HepG2 (cell line): Measurements from ENCODE around the gene TSHZ1. TPM values are rescaled to one million over a fixed set of nuclear protein-coding genes. Genes with fewer than 3 reads are reported as not detected.

Source experiments
- ATAC-seq: fragments of 200-7000 bp; cut with Tn5 transposase; 3 replicates; pipeline ENCODE4 v1.9.1; 2020; ENCODE audit warnings: mild to moderate bottlenecking, moderate library complexity
- BruUV-seq: library from RNA; stranded (reverse); fragments of 400-500 nt; replicated peaks from 2 replicates; lab custom pipeline; 2021; lab: Mats Ljungman, UMichigan
- CTCF ChIA-PET: fragments of 300-600 bp; formaldehyde crosslinking; extraction: SDS; loops from one replicate; lab custom pipeline; 2021; ENCODE audit warnings: low total read pairs, inconsistent platforms, low intra/inter-chr PET ratio; lab: Yijun Ruan, JAX
- POLR2A ChIA-PET: fragments of 350-600 bp; sonication (Branson Sonifier 250); formaldehyde crosslinking; loops from one replicate; lab custom pipeline; 2020; ENCODE audit warnings: antibody characterized with exemption, inconsistent platforms; lab: Yijun Ruan, JAX
- DNase-seq: peaks from one replicate; pipeline ENCODE4 v3.0.0-alpha.2; 2015; ENCODE audit warnings: low spot score
- FAIRE-seq: peaks from 3 replicates; lab custom pipeline; 2011; peaks lifted over from hg19 to GRCh38; lab: Jason Lieb, UNC
- H2AFZ ChIP-seq: one replicate; pipeline ENCODE4 v1.6.1; 2011; ENCODE audit warnings: low read length, inconsistent platforms
- H3K27ac ChIP-seq: fragments of 300-600 bp; 3 replicates; pipeline ENCODE4 v1.8.0; 2011; ENCODE audit warnings: mixed run types, mild to moderate bottlenecking, mixed read lengths, low read length, inconsistent platforms; ENCODE audit not compliant: insufficient read depth; ENCODE audit errors: extremely low read length
- H3K27me3 ChIP-seq, 2 experiments: fragments of 200-600 bp in 1 of 2; 2 replicates in 1 of 2; 3 replicates in 1 of 2; pipeline versions ENCODE4 v1.6.0 to v1.8.0; 2011; ENCODE audit warnings: low read length in 2 of 2, mild to moderate bottlenecking in 2 of 2, moderate library complexity in 2 of 2, inconsistent platforms in 1 of 2; ENCODE audit not compliant: insufficient read depth in 2 of 2, control insufficient read depth in 1 of 2
- H3K36me3 ChIP-seq, 2 experiments: fragments of 200-600 bp in 1 of 2; replicated peaks in 1 of 2; 2 replicates in 1 of 2; 3 replicates in 1 of 2; pipeline versions ENCODE4 v1.5.1 to v1.8.0; 2011; ENCODE audit warnings: low read length in 2 of 2, inconsistent platforms in 1 of 2; ENCODE audit not compliant: insufficient read depth in 2 of 2, control insufficient read depth in 1 of 2
- H3K4me1 ChIP-seq: 2 replicates; pipeline ENCODE4 v1.5.1; 2012; ENCODE audit warnings: low read length, inconsistent platforms; ENCODE audit not compliant: insufficient read depth
- H3K4me2 ChIP-seq: 2 replicates; pipeline ENCODE4 v1.6.0; 2011; ENCODE audit warnings: low read depth, low read length, inconsistent platforms
- H3K4me3 ChIP-seq, 3 experiments: fragments of 200-600 bp in 1 of 3; sonication (generic), shearing (Covaris generic) in 1 of 3; replicated peaks in 1 of 3; 2 replicates each; pipeline ENCODE4 v1.5.1; 2011 to 2016; ENCODE audit warnings: low read length in 3 of 3, inconsistent platforms in 2 of 3, low read depth in 2 of 3, mild to moderate bottlenecking in 2 of 3, control low read depth in 1 of 3, mixed read lengths in 1 of 3; ENCODE audit not compliant: insufficient read depth in 1 of 3
- H3K79me2 ChIP-seq: one replicate; pipeline ENCODE4 v1.6.1; 2011; ENCODE audit warnings: low read length, inconsistent platforms; ENCODE audit not compliant: insufficient read depth
- H3K9ac ChIP-seq: 2 replicates; pipeline ENCODE4 v1.6.0; 2011; ENCODE audit warnings: mild to moderate bottlenecking, low read depth, low read length, inconsistent platforms; ENCODE audit not compliant: insufficient read depth
- H3K9me3 ChIP-seq: 2 replicates; pipeline ENCODE4 v1.5.1; 2012; ENCODE audit warnings: mild to moderate bottlenecking, low read length
- H4K20me1 ChIP-seq: 2 replicates; pipeline ENCODE4 v1.6.0; 2011; ENCODE audit warnings: inconsistent platforms, mild to moderate bottlenecking, low read length, moderate library complexity; ENCODE audit not compliant: insufficient read depth
- CREB1 ChIP-seq, 2 experiments: fragments of 450-650 bp in 1 of 2; IDR thresholded peaks; 2 replicates each; pipeline ENCODE4 v1.6.1; 2016 to 2017; ENCODE audit warnings: control low read depth in 1 of 2, mild to moderate bottlenecking in 1 of 2, missing compliant biosample characterization in 1 of 2, missing genetic modification characterization in 1 of 2
- HMG20B ChIP-seq: conservative IDR thresholded peaks from 2 replicates; pipeline ENCODE4 v1.6.1; 2016; ENCODE audit warnings: missing genetic modification reagents, missing compliant biosample characterization
- HMGA1 ChIP-seq: sonication (generic); formaldehyde crosslinking; conservative IDR thresholded peaks from 2 replicates; pipeline ENCODE4 v1.4.0; 2020; ENCODE audit warnings: missing genetic modification reagents
- KAT8 ChIP-seq: IDR thresholded peaks from 2 replicates; pipeline ENCODE4 v1.6.1; 2016; ENCODE audit warnings: missing genetic modification reagents, missing compliant biosample characterization
- KLF11 ChIP-seq: IDR thresholded peaks from 2 replicates; pipeline ENCODE4 v1.6.1; 2016; ENCODE audit warnings: missing compliant biosample characterization
- MZF1 ChIP-seq: sonication (generic); formaldehyde crosslinking; IDR thresholded peaks from 2 replicates; pipeline ENCODE4 v1.8.1; 2023; ENCODE audit warnings: mild to moderate bottlenecking, missing genetic modification reagents, borderline replicate concordance
- NBN ChIP-seq: fragments of 450-650 bp; conservative IDR thresholded peaks from 2 replicates; pipeline ENCODE4 v1.6.1; 2017
- POLR2AphosphoS5 ChIP-seq: IDR thresholded peaks from 2 replicates; pipeline ENCODE4 v1.6.1; 2012; ENCODE audit warnings: low read depth, low read length
- RCOR2 ChIP-seq: IDR thresholded peaks from 2 replicates; pipeline ENCODE4 v1.6.1; 2016; ENCODE audit warnings: missing biosample characterization, missing genetic modification reagents
- ZMAT3 ChIP-seq: sonication (generic); formaldehyde crosslinking; conservative IDR thresholded peaks from 2 replicates; pipeline ENCODE4 v1.7.0; 2021; ENCODE audit warnings: missing genetic modification reagents
- ZNF431 ChIP-seq: sonication (generic); formaldehyde crosslinking; IDR thresholded peaks from 2 replicates; pipeline ENCODE4 v1.9.0; 2022; ENCODE audit warnings: missing genetic modification reagents, low read depth, mild to moderate bottlenecking, borderline replicate concordance
- ZNF776 ChIP-seq: sonication (generic); formaldehyde crosslinking; IDR thresholded peaks from 2 replicates; pipeline ENCODE4 v1.4.0; 2020; ENCODE audit warnings: mild to moderate bottlenecking, missing genetic modification reagents
- ZSCAN21 ChIP-seq: sonication (generic); formaldehyde crosslinking; IDR thresholded peaks from 2 replicates; pipeline ENCODE4 v1.8.0; 2022; ENCODE audit warnings: mild to moderate bottlenecking, missing genetic modification reagents, moderate library complexity, borderline replicate concordance
- WGBS: methylation state at CpG from one replicate; pipeline ENCODE4 v1.1.6; 2017; ENCODE audit warnings: low lambda C conversion rate; 5-methylcytosine and 5-hydroxymethylcytosine counted together
- in situ Hi-C: cut with HindIII; loops from 2 replicates; pipeline ENCODE4 v1.10.0; 2017; ENCODE audit warnings: low pct_unique_long_range_greater_than_20kb; ENCODE audit not compliant: extremely low pct_ligation_motif_present
- intact Hi-C: fragments of 100-400 bp; cut with micrococcal nuclease; formaldehyde crosslinking; loops from one replicate; pipeline ENCODE4 v1.10.0; 2022; ENCODE audit not compliant: unreplicated experiment
- polyA plus RNA-seq, 8 experiments: library from polyadenylated mRNA; depleted of rRNA in 3 of 8; stranded (reverse) in 7 of 8; unstranded in 1 of 8; fragments of >200 nt; fragmentation: Illumina TruSeq in 4 of 8; extraction: Trizol in 4 of 8; gene quantifications; 2 replicates each; pipeline versions ENCODE4 v1.2.1 to v1.2.3, GENCODE V29; 2011 to 2016; ENCODE audit warnings: low read depth in 4 of 8, missing spikeins in 1 of 8, mixed read lengths in 1 of 8; ENCODE audit not compliant: insufficient read depth in 1 of 8
- total RNA-seq, 5 experiments: library from RNA; depleted of rRNA; stranded (reverse); fragments of >200 nt; fragmentation: Illumina TruSeq; extraction: Trizol; gene quantifications; 2 replicates each; pipeline ENCODE4 v1.2.3, GENCODE V29; 2016; ENCODE audit warnings: low read depth in 1 of 5
- TF ChIP-seq, protein P1 (sequence below): sonication (generic); formaldehyde crosslinking; IDR thresholded peaks from 2 replicates; pipeline ENCODE4 v1.4.0; 2020; ENCODE audit warnings: missing genetic modification reagents; ENCODE audit errors: not compliant biosample characterization
- TF ChIP-seq, protein P2 (sequence below): sonication (generic); formaldehyde crosslinking; IDR thresholded peaks from 2 replicates; pipeline ENCODE4 v1.5.0; 2020; ENCODE audit warnings: missing genetic modification reagents, mild to moderate bottlenecking, borderline replicate concordance
- TF ChIP-seq, protein P3 (sequence below): sonication (generic); formaldehyde crosslinking; IDR thresholded peaks from 2 replicates; pipeline ENCODE4 v1.4.0; 2020; ENCODE audit warnings: mild to moderate bottlenecking, missing genetic modification reagents
- TF ChIP-seq, protein P4 (sequence below): sonication (generic); formaldehyde crosslinking; IDR thresholded peaks from 2 replicates; pipeline ENCODE4 v1.4.0; 2020; ENCODE audit warnings: missing genetic modification reagents

Gene TSHZ1
- total and polyA plus RNA-seq, 2 of the 13 experiments (the other 11 are each of a cell fraction or from before 2014, with no cell fraction given), result 2.5 to 2.7 TPM

DNA sequence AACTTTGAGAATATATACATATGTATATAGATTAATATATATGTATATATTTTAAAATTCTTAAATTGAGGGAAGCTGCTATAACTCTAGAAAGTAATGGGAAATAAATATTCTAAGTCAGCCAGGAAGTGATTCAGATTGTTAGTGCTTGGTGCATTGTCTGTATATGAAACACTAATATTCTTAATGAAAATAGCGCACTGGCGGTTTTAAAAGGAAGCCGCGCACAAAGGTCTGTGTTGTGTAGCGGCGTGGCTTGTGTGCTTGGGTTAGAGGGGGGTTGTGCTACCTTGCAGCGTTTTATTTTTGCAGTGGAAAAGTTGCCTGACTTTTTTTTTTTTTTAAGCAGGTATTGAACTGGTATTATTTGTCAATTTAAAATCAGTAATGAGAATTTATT lies 11.3 kb downstream of the TSHZ1 start:
- DNase-seq (no peak), FAIRE-seq (no peak), ATAC-seq (no peak)
- Histone ChIP-seq H3K27me3 (no peaks in the 10 kb centered on the region), H4K20me1 (0 out of 2 replicates have a peak, but pooled peaks cover 3% of the 10 kb centered on the region), H3K9me3 (no peaks in the 10 kb centered on the region), H3K4me2 (no peak overlapping the region), H3K36me3 (no peaks in the 10 kb centered on the region), H3K4me3 (no peak overlapping the region), H3K27ac (no peak overlapping the region), H3K4me1 (peaks cover 80% of the 10 kb centered on the region), H3K9ac (no peak overlapping the region), H3K79me2 (peaks cover 24% of the 10 kb centered on the region), H2AFZ (no peak overlapping the region)
- BruUV-seq, result no TSS peak
- POLR2A ChIA-PET, result no interaction called here
- 98% methylated on average over 7 of the region's 7 CpGs for WGBS
- TF ChIP-seq ZSCAN21 (no peak), ZNF431 (no peak), ZNF776 (CRISPR knock-in tag) (no peak), MZF1 (no peak), KLF11 (CRISPR knock-in tag) (no peak), POLR2AphosphoS5 (no peak), RCOR2 (CRISPR knock-in tag) (no peak), CREB1 (IDR thresholded peaks at IDR 0.05) (no peak), CREB1 (CRISPR knock-in tag; IDR thresholded peaks at IDR 0.05) (no peak), HMG20B (CRISPR knock-in tag) (no peak), HMGA1 (no peak), KAT8 (CRISPR knock-in tag) (no peak), ZMAT3 (CRISPR knock-in tag) (no peak), NBN (no peak)
- TF ChIP-seq, protein P1, sequence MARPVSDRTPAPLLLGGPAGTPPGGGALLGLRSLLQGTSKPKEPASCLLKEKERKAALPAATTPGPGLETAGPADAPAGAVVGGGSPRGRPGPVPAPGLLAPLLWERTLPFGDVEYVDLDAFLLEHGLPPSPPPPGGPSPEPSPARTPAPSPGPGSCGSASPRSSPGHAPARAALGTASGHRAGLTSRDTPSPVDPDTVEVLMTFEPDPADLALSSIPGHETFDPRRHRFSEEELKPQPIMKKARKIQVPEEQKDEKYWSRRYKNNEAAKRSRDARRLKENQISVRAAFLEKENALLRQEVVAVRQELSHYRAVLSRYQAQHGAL (CRISPR knock-in tag), result no peak
- TF ChIP-seq, protein P2, sequence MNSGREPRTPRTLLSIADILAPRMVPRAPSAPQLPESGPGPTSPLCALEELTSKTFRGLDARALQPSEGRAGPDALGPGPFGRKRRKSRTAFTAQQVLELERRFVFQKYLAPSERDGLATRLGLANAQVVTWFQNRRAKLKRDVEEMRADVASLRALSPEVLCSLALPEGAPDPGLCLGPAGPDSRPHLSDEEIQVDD, result no peak
- TF ChIP-seq, protein P3, sequence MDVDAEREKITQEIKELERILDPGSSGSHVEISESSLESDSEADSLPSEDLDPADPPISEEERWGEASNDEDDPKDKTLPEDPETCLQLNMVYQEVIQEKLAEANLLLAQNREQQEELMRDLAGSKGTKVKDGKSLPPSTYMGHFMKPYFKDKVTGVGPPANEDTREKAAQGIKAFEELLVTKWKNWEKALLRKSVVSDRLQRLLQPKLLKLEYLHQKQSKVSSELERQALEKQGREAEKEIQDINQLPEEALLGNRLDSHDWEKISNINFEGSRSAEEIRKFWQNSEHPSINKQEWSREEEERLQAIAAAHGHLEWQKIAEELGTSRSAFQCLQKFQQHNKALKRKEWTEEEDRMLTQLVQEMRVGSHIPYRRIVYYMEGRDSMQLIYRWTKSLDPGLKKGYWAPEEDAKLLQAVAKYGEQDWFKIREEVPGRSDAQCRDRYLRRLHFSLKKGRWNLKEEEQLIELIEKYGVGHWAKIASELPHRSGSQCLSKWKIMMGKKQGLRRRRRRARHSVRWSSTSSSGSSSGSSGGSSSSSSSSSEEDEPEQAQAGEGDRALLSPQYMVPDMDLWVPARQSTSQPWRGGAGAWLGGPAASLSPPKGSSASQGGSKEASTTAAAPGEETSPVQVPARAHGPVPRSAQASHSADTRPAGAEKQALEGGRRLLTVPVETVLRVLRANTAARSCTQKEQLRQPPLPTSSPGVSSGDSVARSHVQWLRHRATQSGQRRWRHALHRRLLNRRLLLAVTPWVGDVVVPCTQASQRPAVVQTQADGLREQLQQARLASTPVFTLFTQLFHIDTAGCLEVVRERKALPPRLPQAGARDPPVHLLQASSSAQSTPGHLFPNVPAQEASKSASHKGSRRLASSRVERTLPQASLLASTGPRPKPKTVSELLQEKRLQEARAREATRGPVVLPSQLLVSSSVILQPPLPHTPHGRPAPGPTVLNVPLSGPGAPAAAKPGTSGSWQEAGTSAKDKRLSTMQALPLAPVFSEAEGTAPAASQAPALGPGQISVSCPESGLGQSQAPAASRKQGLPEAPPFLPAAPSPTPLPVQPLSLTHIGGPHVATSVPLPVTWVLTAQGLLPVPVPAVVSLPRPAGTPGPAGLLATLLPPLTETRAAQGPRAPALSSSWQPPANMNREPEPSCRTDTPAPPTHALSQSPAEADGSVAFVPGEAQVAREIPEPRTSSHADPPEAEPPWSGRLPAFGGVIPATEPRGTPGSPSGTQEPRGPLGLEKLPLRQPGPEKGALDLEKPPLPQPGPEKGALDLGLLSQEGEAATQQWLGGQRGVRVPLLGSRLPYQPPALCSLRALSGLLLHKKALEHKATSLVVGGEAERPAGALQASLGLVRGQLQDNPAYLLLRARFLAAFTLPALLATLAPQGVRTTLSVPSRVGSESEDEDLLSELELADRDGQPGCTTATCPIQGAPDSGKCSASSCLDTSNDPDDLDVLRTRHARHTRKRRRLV (CRISPR knock-in tag), result no peak
- TF ChIP-seq, protein P4, sequence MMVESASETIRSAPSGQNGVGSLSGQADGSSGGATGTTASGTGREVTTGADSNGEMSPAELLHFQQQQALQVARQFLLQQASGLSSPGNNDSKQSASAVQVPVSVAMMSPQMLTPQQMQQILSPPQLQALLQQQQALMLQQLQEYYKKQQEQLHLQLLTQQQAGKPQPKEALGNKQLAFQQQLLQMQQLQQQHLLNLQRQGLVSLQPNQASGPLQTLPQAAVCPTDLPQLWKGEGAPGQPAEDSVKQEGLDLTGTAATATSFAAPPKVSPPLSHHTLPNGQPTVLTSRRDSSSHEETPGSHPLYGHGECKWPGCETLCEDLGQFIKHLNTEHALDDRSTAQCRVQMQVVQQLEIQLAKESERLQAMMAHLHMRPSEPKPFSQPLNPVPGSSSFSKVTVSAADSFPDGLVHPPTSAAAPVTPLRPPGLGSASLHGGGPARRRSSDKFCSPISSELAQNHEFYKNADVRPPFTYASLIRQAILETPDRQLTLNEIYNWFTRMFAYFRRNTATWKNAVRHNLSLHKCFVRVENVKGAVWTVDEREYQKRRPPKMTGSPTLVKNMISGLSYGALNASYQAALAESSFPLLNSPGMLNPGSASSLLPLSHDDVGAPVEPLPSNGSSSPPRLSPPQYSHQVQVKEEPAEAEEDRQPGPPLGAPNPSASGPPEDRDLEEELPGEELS (CRISPR knock-in tag), result no peak
- CTCF ChIA-PET, result no interaction called here
- intact Hi-C loops (no loop called here), in situ Hi-C loops (loop anchor here (25.0 kb wide), 1 partner anchor 935 kb away; the partner anchor contains the start of gene CYB5A)
